Left colon (tissue), 2 donors: ENCODE measurements around the gene GRM8. TPM values are rescaled to one million over a fixed set of nuclear protein-coding genes. Genes with fewer than 3 reads are reported as not detected.
"Not testable (repeated sequence)": the region's sequence is repeated elsewhere in the genome, so short reads cannot be mapped to it uniquely, and the experiment has no call there.

ENCODE experiments used
- ATAC-seq: fragments of 200-7000 bp; cut with Tn5 transposase; one replicate; pipeline ENCODE4 v1.9.1; 2020; ENCODE audit warnings: mild to moderate bottlenecking, moderate library complexity
- DNase-seq, 2 donors: peaks; one replicate each; pipeline ENCODE4 v3.0.0-alpha.2; 2020
- intact Hi-C, 2 donors: fragments of 100-400 bp; cut with DNase I in 1 of 2; cut with micrococcal nuclease in 1 of 2; formaldehyde crosslinking; loops; one replicate each; pipeline versions ENCODE4 v1.11.2 to v1.14.0; 2022; cut with DNase I, micrococcal nuclease
- total RNA-seq, 2 donors: library from RNA; stranded (reverse); fragmentation: NEBNext Ultra II Directional; extraction: Animal tissue kit (Norgen Biotek cat#: 25700); gene quantifications; one replicate each; pipeline ENCODE4 v1.2.1, GENCODE V29; 2021
- donor health status: DM: no; HTN: no; CAD: no.
- donor health status: DM: yes; HTN: yes; CAD: no.

GRM8 gene
- total RNA-seq, 2 donors from 2014 or later, result 3.3 to 5.1 TPM

DNA sequence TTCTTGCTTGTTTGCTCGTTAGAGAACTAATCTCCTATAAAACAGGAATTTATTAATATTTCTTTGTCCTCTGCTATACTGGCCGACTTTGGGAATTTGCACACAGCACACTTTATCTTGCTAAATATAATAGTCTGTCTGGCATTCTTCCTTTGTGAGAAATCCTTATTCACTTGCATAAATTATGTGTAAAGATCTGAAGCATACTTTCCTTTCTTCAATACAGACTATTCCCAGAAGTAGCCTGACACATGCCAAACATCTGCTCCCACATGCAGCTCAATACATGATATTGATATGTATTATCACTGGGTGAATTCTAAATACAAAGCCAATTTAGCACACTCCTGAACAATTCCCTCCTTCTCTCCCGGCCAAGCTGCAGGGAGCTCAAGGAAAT lies 273.9 kb downstream of the GRM8 start:
- DNase-seq, result no peak
- ATAC-seq, result no peak
- intact Hi-C loops, result no loop called here

DNA sequence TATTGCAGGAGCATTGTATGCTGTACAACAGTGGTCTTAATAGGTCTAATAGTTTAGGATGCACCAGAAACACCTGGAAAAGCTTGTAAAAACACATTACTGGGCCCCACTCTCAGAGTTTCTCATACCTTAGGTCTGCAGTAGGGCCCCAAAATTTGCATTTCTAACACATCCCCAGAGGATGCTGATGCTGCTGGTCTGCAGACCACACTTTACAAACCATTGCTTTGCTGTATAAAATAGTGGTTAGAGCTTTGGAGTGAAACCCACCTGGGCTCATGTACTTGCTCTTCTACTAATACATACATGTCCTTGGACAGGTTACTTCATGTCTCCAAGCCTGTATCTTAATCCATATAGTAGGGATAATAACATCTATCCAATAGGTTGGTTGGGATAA lies 279.7 kb downstream of the GRM8 start:
- intact Hi-C loops, result no loop called here
- no peak for DNase-seq
- no peak for ATAC-seq

DNA sequence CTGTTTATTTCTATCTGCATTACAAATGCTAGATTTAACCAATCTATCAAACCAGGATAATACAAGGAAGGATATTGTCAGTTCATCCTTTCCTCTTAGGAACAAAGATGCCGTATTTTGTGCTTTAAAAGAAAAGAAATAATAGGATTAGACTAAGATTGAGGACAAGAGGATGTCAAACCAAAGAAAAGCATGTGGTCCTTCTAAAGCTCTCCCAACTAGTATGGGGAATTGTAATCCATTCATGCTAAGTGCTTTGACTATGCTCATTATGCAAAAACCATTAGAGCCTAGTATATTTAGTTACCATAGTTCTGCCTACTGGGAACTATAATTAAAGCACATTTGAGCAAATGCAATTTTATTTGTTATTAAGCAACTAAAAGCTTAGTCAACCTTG lies 280.2 kb downstream of the GRM8 start:
- intact Hi-C loops, result no loop called here
- DNase-seq (no peak), ATAC-seq (no peak)

DNA sequence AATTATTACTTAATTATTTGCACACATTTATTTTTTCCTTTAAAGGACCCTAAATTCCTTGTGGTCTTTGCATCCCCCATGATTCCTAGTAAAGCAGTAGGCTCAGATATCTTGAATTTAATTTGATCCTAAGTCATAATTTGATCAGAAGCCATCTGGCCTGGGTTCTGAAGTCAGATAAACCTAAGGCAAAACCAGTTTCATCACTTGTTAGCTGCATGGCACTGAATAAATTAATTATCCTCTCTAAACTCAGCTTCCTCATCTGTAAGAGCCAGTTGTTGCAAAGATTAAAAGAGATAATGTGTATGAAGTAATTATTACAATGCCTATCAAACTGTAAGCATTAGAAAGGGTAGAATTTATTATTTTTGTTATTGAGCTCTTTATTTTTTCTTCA lies 293.1 kb downstream of the GRM8 start:
- DNase-seq (no peak), ATAC-seq (no peak)
- intact Hi-C loops, result no loop called here

DNA sequence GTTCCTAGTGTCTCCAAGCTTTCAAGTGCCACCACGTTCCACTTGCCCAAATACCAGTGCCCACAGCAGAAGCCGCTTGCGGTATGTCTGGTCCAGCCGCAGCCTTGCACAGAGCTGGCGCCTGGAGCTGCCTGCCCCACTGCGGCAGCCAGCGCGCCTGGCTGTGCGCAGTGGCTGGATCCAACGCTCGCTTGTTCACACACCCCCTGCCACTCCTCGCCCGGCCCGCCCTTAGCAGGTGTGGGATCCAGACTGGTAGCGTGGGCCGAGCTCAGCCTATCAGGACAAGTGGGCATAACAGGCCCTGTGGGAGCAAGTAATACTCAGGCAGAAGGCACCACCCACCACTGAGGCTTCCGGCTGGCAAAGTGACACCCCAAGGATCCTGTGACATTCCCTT lies 294.4 kb downstream of the GRM8 start:
- intact Hi-C loops, result no loop called here
- ATAC-seq, result no peak

DNA sequence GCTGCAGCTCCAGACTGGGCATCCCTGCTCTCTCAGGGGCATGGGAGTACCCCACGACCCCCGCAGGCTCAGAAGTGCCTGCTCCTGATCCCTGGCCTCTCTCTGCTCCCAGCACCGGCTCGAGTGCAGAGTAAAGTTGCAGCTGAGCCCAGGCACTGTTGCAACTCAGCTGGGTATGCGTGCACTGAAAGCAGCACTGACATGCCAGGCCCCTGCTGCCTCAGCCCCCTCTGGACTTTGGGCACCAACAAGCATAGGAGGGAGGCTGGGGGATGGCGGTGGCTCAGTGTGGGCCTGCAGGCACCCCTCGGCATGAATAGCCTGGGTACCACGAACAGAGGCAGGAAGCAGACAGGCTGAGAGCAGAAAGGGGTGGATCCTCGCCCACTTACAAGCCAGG lies 295.3 kb downstream of the GRM8 start:
- intact Hi-C loops, result no loop called here
- DNase-seq (no peak), ATAC-seq (no peak)

More for the DNA sequence above, 294.4 kb downstream of the GRM8 start:
- no peak for DNase-seq

DNA sequence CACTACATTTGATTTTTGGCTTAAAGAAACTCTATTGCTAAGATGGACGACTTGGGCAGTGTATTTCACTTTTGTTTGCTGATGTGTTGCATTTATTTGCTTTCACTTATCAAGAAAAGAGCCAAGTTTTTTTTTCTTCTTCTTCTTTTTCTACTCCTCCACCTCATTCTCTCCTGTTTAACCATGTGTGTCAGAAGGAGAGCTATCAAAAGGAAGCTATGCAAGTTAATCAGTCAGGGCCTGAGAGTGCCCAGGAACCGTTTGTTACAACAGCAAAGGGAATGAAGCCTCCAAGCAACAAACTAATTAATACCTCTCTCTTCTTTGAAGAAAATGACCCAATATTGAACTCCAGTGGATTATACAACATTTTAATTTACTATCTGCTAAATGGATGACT lies 299.3 kb downstream of the GRM8 start:
- ATAC-seq (no peak), DNase-seq (no peak)
- intact Hi-C loops, result no loop called here

DNA sequence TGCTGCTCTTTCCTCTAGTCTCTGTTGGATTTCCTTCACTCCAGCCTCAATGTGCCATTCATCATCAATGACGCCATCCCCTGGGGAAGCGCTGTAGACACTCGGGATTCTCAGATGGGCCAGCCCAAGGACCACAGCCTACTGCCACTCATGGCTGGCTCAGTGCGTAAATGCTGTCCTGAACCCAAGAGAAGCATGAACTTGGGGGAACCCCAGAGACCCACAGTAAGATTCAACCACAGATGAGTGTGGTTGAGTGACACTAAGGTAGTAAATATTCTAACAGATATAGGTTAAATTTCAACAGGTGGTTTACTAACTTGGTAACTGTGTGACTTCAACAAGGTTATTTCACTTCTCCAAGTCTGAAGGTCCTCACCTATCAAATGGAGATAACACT lies 304.1 kb downstream of the GRM8 start:
- ATAC-seq, result no peak
- no peak for DNase-seq
- intact Hi-C loops, result no loop called here

DNA sequence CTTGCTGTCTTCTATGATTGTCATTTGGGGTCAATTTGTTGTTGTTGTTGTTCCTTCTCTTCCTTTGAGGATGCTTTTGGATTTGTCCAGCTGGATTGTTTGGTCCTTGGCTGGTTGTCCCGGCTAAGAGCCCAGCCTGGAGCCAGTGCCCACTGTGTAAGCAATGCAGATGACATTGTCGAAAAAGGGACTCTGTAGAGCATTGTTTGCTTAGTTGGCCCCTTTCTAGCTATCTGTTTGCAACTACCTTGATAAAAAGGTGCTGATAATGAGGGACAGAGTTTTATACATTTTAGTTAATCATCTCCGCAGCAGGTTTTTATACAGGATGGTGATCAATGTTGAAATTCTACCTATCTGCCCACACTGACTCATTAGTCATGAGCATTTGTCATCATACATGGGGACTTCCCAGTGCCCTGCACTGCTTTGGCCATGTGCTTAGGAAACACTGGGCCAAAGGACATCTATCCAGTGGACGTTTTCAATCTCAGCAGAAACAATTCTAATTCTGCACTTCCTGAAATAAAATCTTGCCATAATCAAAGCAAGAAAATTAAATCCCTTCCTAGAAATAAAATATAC lies 311.9 kb downstream of the GRM8 start:
- DNase-seq (no peak), ATAC-seq (no peak)
- intact Hi-C loops, result no loop called here

DNA sequence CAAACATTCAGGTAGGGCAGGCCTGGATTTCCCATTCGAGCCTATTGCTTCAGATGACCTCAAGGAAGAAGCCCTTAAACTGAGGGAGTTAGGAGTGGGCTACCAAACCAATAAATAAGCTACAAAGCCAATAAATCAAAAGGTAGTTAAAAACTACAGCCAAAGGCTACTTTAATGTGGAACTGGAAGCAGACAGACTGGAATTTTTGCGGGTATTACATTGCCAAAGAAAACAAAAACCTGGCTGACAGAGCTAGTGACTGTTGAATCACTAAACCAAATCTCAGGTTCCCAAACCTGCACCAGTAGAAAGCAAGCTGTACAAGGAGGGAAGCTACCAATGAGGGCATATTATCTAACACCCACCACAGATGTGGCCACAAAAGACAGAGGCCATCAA lies 315.6 kb downstream of the GRM8 start:
- intact Hi-C loops, result no loop called here
- DNase-seq (no peak), ATAC-seq (no peak)

DNA sequence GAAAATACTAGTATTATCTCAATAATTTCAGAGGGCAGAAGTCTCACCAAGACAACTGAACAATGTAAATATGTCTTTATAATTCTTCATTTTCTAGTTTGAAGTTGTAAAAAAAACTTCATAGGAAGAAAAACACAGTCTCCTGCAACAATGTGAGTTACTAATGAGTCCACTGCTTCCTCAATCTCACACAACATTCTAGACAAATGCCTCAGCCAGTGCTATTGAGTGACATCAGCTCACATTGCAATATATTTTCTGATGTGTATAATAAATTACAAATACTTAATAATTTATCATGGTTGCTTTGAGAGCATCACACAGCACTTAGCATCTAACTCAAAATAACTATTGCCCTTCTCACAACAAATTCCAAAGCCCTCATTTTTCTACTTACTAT lies 321.2 kb downstream of the GRM8 start:
- intact Hi-C loops, result no loop called here
- DNase-seq (no peak), ATAC-seq (no peak)

DNA sequence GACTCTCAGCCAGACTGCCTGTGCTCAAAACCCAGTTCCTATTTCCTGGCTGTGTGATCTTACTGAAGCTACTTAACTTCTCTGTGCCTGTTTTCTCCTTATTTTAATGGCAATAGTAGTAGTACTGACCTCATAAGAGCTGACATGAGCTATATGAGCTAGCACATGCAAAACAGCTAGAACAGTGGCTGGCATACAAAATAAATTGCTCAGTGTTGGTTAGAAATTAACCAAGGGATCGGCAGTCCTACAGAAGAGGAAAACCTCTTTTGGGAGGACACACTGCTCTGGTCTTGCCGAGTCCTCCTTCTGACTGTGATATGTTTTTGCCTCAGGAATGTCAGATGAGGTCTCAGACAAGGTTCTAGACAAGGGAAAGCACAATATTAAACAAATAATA lies 322.6 kb downstream of the GRM8 start:
- DNase-seq (no peak), ATAC-seq (peak; percentile 61)
- intact Hi-C loops, result no loop called here

DNA sequence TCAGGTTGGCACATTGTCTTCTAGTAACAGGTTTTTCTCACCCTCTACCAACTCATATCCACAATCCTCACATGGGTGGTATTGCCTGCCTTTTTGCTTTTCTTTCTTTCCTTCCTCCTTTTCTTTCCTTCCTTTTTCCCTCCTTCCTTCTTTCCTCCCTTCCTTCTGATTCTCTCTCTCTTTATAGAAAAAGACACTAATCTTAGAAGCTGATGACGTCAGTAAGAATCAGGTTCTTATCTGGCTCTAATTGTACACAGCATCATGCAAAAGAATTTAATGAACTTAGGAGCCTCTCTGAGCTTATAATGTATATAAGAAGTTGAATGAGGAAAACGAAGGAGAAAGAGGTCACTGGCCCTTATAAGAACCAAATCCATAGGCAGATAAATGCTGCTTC lies 328.3 kb downstream of the GRM8 start:
- no peak for ATAC-seq
- intact Hi-C loops, result no loop called here
- DNase-seq, result no peak

DNA sequence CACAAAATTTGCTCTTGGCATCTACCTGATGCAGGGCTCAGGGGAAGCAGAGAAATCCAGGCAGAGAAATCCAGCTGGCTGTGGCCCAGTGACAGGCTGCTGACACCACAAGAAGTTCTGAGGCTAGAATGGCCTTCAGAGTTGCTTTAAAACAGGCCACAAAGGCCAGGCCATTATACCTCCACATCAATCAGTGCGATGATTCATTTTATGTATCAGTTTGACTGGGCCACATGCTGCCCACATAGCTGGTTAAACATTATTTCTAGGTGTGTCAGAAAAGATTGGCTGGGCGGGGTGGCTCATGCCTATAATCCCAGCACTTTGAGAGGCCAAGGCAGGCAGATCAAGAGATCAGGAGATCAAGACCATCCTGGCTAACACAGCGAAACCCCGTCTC lies 341.1 kb downstream of the GRM8 start:
- intact Hi-C loops, DNase-seq: not testable (repeated sequence)
- ATAC-seq, result peak; percentile 26

DNA sequence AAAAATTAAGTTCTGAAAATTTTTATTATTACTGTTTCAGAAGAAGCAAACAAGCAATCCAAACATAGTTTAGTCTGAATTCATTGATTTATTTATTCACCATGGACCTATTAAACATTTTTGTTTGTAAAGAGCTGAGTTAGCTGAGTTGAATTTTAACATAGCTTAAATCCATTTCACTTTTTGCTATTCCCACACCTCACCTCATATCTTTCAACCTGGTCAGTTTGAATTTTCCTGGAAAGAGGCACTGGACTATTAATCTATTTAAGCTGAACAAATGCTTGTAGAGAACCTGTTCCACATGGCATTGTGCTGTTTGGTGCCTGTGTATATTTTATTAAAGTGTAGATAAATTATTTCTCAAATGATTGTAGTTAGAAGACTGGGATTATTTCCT lies 344.2 kb downstream of the GRM8 start:
- DNase-seq, ATAC-seq, intact Hi-C loops: not testable (repeated sequence)

DNA sequence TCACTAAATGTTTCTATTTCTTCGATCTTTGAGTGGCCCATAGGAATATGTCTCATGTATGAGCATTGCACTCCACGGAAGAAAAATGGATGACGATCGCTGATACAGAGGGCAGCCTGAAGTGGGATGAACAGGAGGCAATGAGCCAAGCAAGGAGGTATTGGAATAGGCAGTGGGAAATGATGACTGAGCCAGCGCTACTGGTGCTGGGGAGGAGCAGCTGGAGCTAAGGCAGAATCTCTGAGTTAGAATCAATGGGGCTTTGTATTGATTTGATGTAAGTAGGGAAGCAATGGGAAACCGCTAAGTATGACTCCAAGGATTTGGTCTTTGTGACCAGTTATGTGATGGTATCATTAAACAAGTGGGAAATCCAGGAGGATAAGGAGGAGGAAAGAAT lies 345.1 kb downstream of the GRM8 start:
- intact Hi-C loops, DNase-seq, ATAC-seq: not testable (repeated sequence)

DNA sequence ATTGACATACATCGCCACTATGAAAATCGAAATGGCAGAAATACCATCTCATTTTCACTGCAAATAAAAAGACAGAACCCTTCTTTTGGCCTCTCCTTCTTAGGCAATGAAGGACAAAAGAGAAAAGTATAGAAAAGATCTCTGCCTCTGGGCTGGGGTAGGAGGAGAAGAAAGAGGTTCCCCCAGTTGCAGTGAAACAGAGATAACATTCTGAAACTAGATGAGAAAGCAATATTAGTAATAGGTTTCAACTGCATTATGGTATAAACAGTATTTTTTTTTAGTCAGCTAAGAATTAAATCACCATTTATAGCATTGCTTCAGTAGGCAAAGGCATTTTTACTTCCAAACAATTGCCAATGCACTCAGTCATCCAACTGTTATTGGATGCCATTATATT lies 347.5 kb downstream of the GRM8 start:
- DNase-seq, intact Hi-C loops: not testable (repeated sequence)

DNA sequence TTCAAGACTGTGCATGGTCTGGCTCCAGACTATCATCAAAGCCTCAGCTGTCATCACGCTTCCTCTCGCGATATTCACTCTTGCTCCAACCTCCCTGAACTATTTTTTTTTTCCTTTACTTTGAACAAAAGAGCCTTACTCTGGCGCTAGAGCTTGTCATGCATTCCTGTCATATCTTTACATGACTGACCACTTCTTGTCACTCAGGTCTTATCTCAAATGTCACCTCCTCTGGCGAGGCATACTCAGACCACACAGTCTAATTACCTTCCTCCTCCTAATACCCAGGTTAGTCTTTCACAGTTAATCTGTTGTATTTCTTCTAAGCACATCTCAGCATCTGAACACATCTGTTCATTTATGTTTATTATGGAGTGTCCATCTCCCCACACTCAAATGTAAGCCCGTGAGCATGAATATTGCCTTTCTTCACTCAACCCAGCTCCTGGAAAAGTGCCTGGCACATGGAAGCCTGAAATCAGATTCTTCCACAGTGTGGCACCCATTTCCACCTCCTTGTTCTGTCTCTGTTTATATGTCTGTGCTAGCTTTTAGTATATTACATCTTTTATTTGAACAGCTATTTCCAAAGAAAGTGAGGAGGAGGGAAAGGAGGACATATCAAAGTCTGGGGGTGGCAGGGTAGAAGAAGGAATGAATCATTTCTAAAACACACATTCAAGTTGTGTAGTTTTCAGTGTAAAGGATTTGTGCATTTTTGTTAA lies 351.5 kb downstream of the GRM8 start:
- DNase-seq, ATAC-seq, intact Hi-C loops: not testable (repeated sequence)

More for the DNA sequence above, 347.5 kb downstream of the GRM8 start:
- not testable (repeated sequence) for ATAC-seq

DNA sequence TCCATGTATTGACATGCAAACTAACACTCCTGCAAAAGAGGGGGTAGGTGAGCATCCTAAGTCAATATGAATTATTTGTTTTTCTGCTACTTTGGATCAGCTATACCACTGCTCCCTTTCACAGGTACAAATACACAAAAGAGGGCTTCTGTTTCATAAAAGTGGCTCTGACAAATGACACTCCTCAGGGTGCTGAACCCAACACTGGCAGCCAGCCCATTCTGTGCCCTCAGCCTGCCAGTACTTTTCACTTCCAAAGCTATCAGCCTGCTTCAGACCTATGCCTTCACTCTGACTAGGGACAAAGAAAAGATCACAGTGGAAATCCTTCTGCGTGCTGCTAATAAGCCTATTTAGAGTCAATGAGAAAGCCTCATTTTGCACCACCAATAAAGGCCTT lies 364.8 kb downstream of the GRM8 start:
- ATAC-seq, intact Hi-C loops, DNase-seq: not testable (repeated sequence)

DNA sequence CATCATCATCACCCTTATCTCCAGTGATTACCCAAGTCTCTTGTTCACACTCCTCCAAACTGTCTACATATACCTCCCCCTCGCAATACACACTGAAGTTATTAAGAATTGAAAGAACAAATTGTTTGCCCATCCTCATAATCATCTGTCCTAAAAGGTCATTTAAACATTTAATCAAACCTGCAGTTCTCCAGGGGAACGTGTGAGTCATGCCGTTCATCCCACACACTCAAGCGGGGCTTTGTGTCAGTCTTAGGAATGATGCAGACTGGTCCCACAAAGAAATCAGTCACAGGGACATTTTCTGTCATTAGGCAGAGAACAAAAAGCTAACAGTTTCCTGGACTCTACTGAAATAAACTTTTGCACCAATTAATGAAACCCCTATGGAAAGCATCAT lies 365.2 kb downstream of the GRM8 start:
- not testable (repeated sequence) for ATAC-seq

DNA sequence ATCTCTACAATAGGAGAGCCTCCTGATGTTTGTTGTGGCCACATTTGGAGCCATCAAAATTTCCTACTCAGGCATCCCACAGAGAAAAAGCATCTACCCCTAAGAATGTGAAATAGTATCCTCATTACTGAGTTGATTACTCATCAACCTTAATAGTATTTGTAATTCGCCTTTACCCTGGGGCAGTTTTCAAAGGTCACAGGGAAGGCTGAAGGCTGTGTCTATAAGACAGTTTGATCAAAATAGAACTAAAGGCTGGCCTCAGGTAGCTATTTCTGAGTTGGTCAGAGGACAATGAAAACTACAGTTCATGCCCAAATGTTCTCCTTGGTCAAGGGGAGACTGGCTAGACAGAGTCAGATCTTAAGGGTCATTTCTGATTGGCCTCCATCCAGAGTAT lies 370.0 kb downstream of the GRM8 start:
- intact Hi-C loops, ATAC-seq: not testable (repeated sequence)

More for the DNA sequence above, 365.2 kb downstream of the GRM8 start:
- intact Hi-C loops, DNase-seq: not testable (repeated sequence)

More for the DNA sequence above, 370.0 kb downstream of the GRM8 start:
- not testable (repeated sequence) for DNase-seq
